Measurements from ENCODE around the gene CLMN. TPM values are rescaled to one million over a fixed set of nuclear protein-coding genes. Genes with fewer than 3 reads are reported as not detected.

The CLMN gene
- total RNA-seq, 1 donor from 2014 or later, result 3.6 TPM

DNA sequence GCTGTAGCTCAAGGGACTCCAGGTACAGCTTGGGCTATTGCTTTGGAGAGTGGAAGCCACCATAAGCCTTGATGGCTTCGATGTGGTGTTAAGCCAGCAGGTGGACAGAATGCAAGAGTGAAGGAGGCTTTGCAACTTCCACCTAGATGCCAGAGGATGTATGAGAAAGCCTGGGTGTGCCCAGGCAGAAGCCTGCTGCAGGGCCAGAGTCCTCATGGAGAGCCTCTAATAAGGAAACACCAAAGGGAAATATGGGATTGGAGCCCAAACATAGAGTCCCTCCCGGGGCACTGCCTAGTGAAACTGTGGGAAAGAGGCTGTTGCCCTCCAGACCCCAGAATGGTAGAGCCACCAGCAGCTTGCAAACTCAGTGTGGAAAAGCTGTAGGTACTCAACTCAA is 152.5 kb downstream of the CLMN start:
- no peak for DNase-seq (ENCODE audit: low read depth, low spot score)

DNA sequence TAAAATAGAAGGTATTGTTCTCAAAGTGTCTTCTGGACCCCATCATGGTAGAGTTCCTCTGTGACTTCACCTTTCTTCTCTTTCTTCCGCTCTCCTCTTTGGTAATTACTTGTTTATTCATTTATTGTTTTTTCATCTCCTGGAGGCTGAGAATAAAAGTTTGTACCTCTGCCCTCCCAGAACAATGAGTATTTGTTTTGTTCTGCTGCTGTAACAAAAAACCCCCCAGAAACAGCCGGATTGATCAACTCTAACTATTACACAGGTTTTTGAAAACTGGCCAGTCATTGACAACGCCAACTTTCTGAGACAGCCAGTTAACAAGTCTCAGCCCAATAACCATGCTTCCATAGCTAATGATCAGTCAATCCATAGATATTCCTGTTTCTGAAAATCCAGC is 154.2 kb downstream of the CLMN start:
- no peak for DNase-seq (ENCODE audit: low read depth, low spot score)

GRCh38 chr14:95164506-95164905 is 155.2 kb downstream of the CLMN start:
- DNase-seq (ENCODE audit: low read depth, low spot score), result no peak

DNA sequence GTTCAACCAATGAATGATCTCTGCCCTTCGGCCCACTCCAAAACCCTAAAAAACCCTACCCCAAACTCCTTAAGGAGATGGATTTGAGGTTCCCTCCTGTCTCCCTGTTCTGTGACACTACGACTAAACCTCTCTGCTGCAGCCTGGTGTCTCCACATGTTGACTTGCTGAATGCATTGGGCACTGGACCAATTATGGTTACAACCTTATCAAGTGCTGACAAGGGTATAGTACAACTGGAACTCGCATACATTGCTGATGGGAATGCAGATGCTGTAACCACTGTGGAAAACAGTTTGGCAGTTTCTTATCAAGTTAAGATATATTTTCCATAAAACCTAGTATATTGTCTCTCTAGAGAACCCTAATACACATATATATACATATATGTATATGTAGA is 156.0 kb downstream of the CLMN start:
- DNase-seq (ENCODE audit: low read depth, low spot score), result no peak

GRCh38 chr14:95163132-95163531 is 156.6 kb downstream of the CLMN start:
- DNase-seq (ENCODE audit: low read depth, low spot score), result no peak

DNA sequence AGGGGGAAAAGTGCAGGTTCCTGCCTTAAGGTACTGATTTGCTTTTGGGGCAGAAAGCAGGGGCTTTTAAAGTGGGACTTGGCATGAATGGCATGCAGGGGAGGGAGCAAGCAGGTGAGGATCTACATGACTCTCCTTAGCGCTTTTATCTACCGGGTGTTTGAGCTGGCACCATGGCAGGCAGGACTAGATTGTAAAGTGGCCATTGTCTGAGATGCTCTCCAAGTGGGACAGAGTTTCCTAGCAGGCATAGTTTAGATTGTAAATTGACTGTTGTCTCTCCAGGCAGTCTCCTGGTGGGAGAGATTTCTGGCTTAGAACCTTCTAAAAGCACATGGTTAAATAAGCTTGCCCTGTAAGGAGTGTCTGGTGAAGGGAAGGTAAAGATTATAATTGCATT is 157.1 kb downstream of the CLMN start:
- DNase-seq (ENCODE audit: low read depth, low spot score), result no peak

DNA sequence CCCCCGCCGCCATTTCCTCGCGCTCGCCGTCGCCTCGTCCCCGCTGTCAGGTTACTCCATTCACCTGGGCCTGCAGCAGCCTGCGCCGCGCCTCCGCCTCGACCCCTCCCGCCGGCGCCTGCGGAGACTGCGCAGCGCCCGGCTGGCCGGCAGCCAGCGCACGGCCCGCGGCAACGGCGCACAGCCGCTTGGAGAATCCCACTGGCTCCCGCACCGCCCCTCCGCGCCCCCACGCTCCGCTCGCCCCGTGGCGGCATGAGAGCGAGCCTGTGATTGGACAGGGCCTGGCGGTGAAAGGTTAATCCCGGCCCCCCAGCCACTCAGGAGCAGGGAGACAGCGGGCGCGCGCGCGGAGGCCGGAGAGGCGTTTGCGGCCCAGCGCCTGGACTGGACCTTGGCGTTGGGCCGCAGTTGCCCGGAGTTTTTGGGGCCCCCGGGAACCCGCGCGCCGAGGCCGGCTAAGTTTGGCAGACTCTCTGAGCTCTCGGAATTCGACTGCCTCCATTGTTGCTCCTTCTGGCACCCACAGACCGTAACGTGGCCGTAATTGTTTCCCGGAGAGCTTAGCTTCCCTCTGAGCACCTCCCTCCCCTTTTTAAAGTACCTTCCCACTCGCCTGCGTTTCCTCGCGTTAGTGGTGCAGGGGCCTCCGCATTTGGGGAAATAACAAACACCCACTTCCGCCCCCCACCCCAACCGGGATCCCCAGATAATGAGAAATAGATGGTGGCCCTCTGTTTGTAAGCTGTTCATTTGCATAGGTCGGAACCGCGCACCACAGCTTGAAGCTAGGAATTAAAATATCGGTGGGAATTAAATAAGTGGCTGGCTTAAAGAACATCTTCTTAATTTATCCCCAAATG is 162.2 kb downstream of the CLMN start, which contains the start of gene DICER1:
TSS of gene DICER1 (minus strand) at position 203 of the 863 bp plus-strand sequence. CDS start 24,071 bp downstream, outside the sequence.
- DNase-seq (ENCODE audit: low read depth, low spot score), result peak; percentile 67

DNA sequence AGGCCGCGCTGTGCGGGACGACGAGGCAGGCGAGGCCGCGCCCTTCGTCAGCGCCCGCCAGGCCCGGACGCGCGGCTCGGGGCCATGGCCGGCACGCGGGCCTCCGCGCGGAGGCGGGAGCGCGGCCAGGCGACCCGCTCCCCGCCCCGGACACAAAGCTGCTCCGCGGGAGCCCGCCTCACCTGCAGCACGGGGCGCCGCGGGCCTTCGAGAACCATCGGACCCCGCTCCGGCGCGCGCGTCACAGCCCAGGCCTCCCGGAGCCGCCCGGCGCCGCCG is 162.7 kb downstream of the CLMN start:
- no peak for DNase-seq (ENCODE audit: low read depth, low spot score)

DNA sequence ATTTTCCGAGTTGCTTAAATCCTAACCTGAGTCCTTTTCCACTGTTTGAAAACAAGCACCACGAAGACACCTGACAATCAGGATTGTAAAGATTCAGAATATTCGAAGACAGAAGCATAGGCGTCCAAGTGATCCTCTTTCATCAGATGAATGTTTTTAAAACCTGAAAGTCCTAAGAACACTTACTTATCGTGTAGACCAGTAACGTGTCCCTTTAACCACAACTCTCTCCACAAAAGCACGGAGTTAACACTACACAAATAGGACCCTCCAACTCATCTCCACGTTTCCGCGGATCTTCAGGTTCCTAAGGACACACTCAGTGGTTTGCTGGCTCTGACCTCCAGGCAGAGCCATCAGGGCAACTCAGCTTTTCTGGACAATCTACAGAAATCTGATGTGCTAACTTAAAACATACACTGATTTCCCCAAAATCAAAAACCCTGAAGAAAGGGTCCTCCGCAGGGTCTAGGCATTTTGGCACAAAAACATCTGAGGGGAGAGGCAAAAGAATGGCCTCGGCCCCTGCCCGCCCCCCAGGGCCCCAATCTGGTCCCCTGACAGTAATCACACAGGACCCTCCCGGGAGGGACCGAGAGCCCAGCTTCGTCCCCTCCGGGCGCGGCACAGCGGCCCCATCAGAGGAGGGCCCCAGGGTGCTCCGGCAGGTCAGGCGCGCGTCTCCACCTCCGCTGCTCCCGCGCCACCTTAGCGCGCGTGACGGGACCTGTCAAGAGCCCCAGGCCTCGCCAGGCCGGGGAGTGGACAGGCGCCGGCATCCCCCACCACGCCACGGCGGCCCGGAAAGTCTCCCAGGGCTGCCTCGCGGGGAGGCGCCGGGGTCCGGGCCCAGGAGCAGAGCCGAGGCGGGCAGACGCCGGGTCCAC is 163.3 kb downstream of the CLMN start:
- no peak for DNase-seq (ENCODE audit: low read depth, low spot score)

- DNase-seq (ENCODE audit: low read depth, low spot score), result no peak
Observed at GRCh38 chr14:95155045-95155444, 164.7 kb downstream of the CLMN start.

DNA sequence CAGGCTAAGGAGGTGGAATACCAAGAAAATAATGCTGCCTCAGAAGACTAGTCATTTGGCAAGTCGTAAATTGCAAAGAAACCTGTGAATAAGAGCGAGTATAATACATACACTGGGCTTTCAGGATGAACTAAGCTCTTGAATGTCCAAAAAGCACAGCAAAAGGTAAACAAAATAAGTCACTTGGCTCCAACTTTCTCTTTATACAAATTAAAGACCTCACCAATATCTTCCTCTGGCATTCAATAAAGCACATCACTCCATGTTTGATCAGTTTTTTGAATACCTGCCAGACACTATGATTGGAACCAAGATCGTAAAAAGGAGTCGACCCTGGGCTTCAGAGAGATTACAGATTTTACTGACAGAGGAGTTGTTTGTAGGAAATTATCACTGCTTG is 165.8 kb downstream of the CLMN start:
- DNase-seq (ENCODE audit: low read depth, low spot score), result no peak

DNA sequence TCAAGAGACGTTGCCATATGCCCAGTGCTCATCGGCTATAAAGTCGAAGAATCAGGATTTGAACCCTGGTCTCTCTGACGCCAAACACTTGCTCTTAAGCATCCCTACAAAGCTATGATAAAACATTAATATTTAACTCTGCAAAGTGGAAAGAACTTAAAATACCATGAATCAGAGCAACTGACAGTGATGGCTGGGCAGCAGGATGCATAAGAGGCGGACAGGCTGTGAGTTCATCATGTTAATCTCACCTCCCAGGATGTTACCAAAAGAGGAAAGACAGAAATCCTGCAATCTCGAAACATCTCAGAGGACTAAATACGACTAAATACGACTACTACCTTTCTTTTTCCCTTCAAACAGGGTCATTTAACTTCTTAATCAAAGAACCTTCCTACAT is 168.1 kb downstream of the CLMN start:
- DNase-seq (ENCODE audit: low read depth, low spot score), result no peak

DNA sequence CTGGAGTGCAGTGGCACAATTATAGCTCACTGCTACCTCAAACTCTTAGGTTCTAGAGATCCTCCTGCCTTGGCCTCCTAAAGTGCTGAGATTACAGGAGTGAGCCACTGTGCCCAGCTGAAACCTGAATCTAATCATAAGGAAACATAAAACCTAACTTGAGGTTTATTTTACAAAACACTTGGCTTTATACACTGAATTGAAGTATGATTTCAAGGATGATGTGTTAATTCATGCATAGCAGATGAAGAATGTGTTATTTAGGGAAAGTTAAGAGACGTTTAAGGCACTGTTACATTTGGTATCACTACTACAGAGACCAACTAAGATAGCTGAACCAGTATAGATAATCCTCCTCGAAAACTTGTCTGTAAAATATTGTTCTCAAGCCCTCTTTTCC is 168.8 kb downstream of the CLMN start:
- DNase-seq (ENCODE audit: low read depth, low spot score), result no peak

DNA sequence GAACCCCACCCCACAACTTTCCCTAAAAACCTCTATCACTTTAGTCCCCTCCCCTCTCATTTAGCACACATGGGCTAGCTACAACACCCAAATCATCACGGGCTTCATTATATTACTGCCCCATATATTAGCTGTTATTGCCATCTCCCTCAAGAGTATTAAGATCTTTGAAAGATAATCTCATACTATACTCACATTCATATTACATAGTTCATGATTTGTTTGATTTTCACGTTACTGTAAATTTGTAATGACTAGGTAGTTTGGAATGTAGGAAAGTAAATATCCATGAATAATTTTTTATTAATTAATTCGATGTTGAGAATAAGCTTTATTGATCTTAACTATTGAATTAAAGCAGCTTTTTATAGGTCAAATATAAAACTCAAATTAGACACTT is 170.3 kb downstream of the CLMN start:
- no peak for DNase-seq (ENCODE audit: low read depth, low spot score)

DNA sequence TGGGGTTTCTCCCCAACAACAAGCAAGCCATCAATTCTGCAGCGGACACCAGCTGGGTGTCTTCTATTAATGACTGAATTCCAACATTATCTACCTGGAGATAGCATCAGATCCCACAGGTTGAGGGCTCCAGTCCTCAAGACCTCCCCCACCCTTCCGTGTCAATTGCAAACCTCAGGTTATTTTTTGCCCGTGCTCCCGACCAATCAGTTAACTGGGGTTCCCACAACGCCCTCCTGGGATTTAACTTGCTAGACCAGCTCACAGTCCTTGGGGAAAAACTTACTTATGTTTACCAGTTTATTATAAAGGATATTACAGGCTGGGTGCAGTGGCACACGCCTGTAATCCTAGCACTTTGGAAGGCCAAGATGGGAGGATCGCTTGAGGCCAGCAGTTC is 172.1 kb downstream of the CLMN start:
- no peak for DNase-seq (ENCODE audit: low read depth, low spot score)

GRCh38 chr14:95146079-95146771 is 173.5 kb downstream of the CLMN start:
- DNase-seq (ENCODE audit: low read depth, low spot score), result no peak

GRCh38 chr14:95144849-95145248 is 174.9 kb downstream of the CLMN start:
- DNase-seq (ENCODE audit: low read depth, low spot score), result no peak

DNA sequence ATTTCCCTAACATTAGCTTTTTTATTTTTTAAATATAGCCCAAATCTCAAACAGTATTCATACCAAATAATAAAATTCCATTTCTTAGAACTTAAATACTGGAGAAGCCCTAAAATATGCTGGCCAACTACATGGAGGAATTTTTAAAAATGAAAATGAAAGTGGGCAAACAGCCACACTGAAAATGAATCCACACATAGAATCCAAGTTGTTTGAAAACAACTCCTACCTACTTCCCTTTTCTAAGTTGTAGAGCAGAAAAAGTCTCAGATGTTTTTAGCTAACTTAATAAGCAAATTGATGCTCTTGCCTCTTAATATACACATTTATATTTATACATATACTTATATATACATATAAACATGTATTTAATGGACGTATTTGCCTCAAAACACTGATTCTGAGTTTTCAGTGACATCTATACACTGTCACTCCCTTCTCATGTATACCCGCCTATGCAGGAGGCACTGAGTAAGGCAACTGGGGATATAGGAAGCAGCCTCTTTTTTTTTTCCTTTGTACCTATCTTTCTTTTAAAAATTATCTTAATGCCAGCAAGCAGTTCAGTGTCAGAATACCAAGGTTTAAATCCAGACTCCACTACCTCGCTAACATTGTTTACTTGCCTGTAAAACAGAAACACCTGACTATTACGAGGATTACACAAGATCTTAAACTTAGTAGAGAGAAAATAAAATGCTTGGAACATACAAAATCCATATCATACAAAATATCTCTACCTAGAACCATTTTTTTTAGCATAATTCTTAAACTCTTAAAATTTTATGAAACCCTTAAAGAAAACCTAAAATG is 175.7 kb downstream of the CLMN start:
- no peak for DNase-seq (ENCODE audit: low read depth, low spot score)

GRCh38 chr14:95142208-95142607 is 177.5 kb downstream of the CLMN start:
- DNase-seq (ENCODE audit: low read depth, low spot score), result no peak

DNA sequence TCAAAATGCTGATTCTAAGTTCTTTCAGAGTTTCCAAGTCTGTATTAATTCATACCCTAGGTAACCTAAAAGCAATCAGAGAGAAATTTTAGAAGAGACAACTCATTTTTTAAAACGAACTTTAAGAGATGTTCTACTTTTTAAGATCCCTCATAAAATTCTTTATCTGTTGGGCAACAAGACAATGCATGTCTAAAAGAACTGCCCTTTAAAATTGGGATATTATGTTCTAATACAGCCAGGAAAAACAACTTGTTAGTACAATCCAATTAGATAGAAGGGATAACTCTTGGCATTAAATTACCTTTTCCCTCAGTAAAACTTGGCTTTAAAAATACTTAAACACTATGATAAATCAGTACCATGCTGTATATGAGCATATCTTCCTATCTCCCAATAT is 178.0 kb downstream of the CLMN start:
- no peak for DNase-seq (ENCODE audit: low read depth, low spot score)
